ENCODE data around the gene GLYAT.

The GLYAT gene

DNA sequence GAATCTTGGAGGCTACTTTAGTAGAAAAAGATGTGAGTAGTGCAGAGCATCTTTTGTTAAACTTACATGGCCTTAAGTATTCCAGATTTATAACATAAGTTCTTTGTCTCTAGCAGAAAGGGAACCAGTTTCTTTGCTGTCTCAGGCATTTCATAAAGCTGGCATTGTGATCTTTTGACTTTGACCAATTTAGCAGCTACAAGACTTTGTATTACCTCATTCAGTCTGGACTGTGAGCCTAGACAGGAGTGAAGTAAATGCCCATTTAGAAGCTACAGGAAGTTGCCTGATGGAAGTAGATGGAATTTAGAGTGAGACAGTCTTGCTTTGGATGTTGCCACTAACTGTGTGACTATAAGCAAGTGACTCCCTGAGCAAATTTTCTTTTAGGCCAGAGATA is 25.7 kb upstream of the GLYAT start:
- H2AK5ac ChIP-seq (ENCODE audit: low read length, severe bottlenecking), result no peak overlapping the region
- H3K27me3 ChIP-seq (ENCODE audit: control insufficient read depth in 1 of 2, insufficient read depth in 1 of 2, low read length in 2 of 2), result no peaks in the 10 kb centered on the region
- no peaks in the 10 kb centered on the region for H3K36me3 ChIP-seq (ENCODE audit: control insufficient read depth in 1 of 2, insufficient read depth in 2 of 2, low read depth in 1 of 2, low read length in 2 of 2)

DNA sequence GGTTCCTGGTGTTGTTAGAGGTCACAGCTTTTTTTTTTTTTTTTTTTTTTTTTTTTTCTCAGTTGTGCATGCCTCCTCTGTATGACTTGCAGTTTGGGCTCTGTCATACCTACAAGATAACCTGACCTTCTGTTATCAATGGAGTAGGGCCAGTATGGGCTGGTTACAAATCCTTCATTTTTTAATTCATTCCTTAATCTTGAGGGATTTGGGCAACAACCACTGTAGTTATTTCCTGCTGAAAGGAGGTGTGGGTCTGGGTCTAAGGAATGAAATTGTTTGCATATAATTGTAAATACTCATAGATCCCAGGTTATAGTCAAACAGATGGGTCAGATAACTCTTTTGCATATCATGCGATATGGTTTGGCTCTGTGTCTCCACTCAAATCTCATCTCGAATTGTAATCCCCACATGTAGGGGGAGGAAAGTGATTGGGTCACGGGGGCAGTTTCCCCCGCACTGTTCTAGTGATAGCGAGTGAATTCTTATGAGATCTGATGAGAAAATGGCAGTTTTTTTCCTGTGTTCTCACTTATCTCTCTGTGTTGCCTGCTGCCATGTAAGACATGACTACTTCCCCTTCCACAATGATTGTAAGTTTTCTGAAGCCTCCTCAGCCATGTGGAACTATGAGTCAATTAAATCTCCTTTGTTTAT is 14.1 kb upstream of the GLYAT start:
- H2BK15ac ChIP-seq (ENCODE audit: low read depth, poor library complexity, severe bottlenecking), result no peak overlapping the region
- H3K18ac ChIP-seq (ENCODE audit: low read depth in 1 of 2, low read length in 2 of 2), result no peak overlapping the region
- no peak overlapping the region for H4K8ac ChIP-seq (ENCODE audit: low read length)
- H3K9me3 ChIP-seq (ENCODE audit: control insufficient read depth, low read length), result peaks cover 11% of the 10 kb centered on the region
- H3K27ac ChIP-seq (ENCODE audit: low read length, poor library complexity, severe bottlenecking), result no peak overlapping the region
- no peak overlapping the region for H2AFZ ChIP-seq (ENCODE audit: low read depth, low read length)
- no peak overlapping the region for H2AK5ac ChIP-seq (ENCODE audit: low read length, severe bottlenecking)
- no peaks in the 10 kb centered on the region for H3K36me3 ChIP-seq (ENCODE audit: control insufficient read depth in 1 of 2, insufficient read depth in 2 of 2, low read depth in 1 of 2, low read length in 2 of 2)
- H2BK5ac ChIP-seq (ENCODE audit: low read depth, low read length, poor library complexity, severe bottlenecking), result no peak overlapping the region
- H2BK120ac ChIP-seq (ENCODE audit: low read depth, low read length), result no peak overlapping the region
- WGBS, result 70% methylated on average over 4 of the region's 5 CpGs
- H3K14ac ChIP-seq (ENCODE audit: low read length in 2 of 2), result no peak overlapping the region
- DNase-seq, result no peak
- H3K4me3 ChIP-seq (ENCODE audit: insufficient read depth in 1 of 2, low read depth in 1 of 2, low read length in 2 of 2), result no peak overlapping the region
- no peaks in the 10 kb centered on the region for H3K4me1 ChIP-seq (ENCODE audit: control insufficient read depth, insufficient read depth, low read depth, low read length)
- no peak overlapping the region for H3K4ac ChIP-seq (ENCODE audit: low read depth in 1 of 2, low read length in 2 of 2)
- H3K27me3 ChIP-seq (ENCODE audit: control insufficient read depth in 1 of 2, insufficient read depth in 1 of 2, low read length in 2 of 2), result no peaks in the 10 kb centered on the region
- no peak overlapping the region for H3K9ac ChIP-seq (ENCODE audit: low read length)
- H3K79me1 ChIP-seq (replicated peaks; ENCODE audit: low read length, poor library complexity, severe bottlenecking), result no peaks in the 10 kb centered on the region
- no peak overlapping the region for H3K23ac ChIP-seq (ENCODE audit: low read length in 2 of 2)
- H2BK12ac ChIP-seq (ENCODE audit: low read length in 2 of 2), result no peak overlapping the region
- H4K91ac ChIP-seq (ENCODE audit: low read length), result no peak overlapping the region
- H3K4me2 ChIP-seq (ENCODE audit: low read length, poor library complexity, severe bottlenecking), result no peak overlapping the region

More for the DNA sequence above, 25.7 kb upstream of the GLYAT start:
- H2BK12ac ChIP-seq (ENCODE audit: low read length in 2 of 2), result no peak overlapping the region
- H3K9me3 ChIP-seq (ENCODE audit: control insufficient read depth, low read length), result no peaks in the 10 kb centered on the region
- H3K18ac ChIP-seq (ENCODE audit: low read depth in 1 of 2, low read length in 2 of 2), result no peak overlapping the region
- H3K4me1 ChIP-seq (ENCODE audit: control insufficient read depth, insufficient read depth, low read depth, low read length), result no peaks in the 10 kb centered on the region
- no peak overlapping the region for H2BK5ac ChIP-seq (ENCODE audit: low read depth, low read length, poor library complexity, severe bottlenecking)
- H3K14ac ChIP-seq (ENCODE audit: low read length in 2 of 2), result no peak overlapping the region
- H3K4me2 ChIP-seq (ENCODE audit: low read length, poor library complexity, severe bottlenecking), result no peak overlapping the region
- no peak overlapping the region for H2BK15ac ChIP-seq (ENCODE audit: low read depth, poor library complexity, severe bottlenecking)
- no peak overlapping the region for H3K4ac ChIP-seq (ENCODE audit: low read depth in 1 of 2, low read length in 2 of 2)
- H3K79me1 ChIP-seq (replicated peaks; ENCODE audit: low read length, poor library complexity, severe bottlenecking), result no peaks in the 10 kb centered on the region
- H3K9ac ChIP-seq (ENCODE audit: low read length), result no peak overlapping the region
- no peak overlapping the region for H2AFZ ChIP-seq (ENCODE audit: low read depth, low read length)
- H3K4me3 ChIP-seq (ENCODE audit: insufficient read depth in 1 of 2, low read depth in 1 of 2, low read length in 2 of 2), result no peak overlapping the region
- DNase-seq, result no peak
- no peak overlapping the region for H4K91ac ChIP-seq (ENCODE audit: low read length)
- no peak overlapping the region for H3K27ac ChIP-seq (ENCODE audit: low read length, poor library complexity, severe bottlenecking)
- H3K23ac ChIP-seq (ENCODE audit: low read length in 2 of 2), result no peak overlapping the region
- no peak overlapping the region for H4K8ac ChIP-seq (ENCODE audit: low read length)
- no peak overlapping the region for H2BK120ac ChIP-seq (ENCODE audit: low read depth, low read length)

DNA sequence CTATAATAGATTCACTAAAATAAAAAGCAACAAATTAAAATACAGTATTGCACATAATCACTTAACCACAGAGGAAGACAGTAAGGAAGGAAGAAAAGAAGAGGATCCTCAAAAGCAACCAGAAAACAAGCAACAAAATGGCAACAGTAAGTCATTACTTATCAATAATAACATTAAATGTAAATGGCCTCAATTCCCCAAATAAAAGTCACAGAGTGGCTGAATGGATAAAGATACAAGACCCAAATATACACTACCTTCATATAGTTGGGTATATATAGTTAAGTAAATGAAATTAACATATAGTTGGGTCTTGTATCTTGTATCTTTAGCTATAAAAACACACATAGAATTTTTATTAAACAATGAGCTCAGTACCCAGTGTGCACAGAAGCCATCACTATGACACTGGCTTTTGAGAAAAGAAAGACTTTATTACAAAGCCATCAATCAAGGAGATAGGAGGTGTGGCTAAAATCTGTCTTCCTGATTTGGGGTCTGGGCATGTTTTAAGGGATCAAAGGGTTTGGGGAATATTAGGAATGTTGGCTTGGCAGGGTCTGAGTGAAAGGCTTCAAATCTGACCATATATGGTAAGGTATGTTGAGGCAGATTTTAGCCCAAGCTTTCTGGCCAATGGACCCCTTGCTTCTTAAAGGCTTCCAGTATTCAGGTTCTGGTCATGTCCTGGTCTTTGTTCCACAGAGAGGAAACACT is 13.4 kb upstream of the GLYAT start:
- no peak overlapping the region for H3K14ac ChIP-seq (ENCODE audit: low read length in 2 of 2)
- no peak overlapping the region for H3K18ac ChIP-seq (ENCODE audit: low read depth in 1 of 2, low read length in 2 of 2)
- no peak overlapping the region for H2AK5ac ChIP-seq (ENCODE audit: low read length, severe bottlenecking)
- H2AFZ ChIP-seq (ENCODE audit: low read depth, low read length), result no peak overlapping the region
- no peak overlapping the region for H3K4ac ChIP-seq (ENCODE audit: low read depth in 1 of 2, low read length in 2 of 2)
- no peak overlapping the region for H2BK12ac ChIP-seq (ENCODE audit: low read length in 2 of 2)
- H3K4me3 ChIP-seq (ENCODE audit: insufficient read depth in 1 of 2, low read depth in 1 of 2, low read length in 2 of 2), result no peak overlapping the region
- no peaks in the 10 kb centered on the region for H3K36me3 ChIP-seq (ENCODE audit: control insufficient read depth in 1 of 2, insufficient read depth in 2 of 2, low read depth in 1 of 2, low read length in 2 of 2)
- DNase-seq, result no peak
- H2BK15ac ChIP-seq (ENCODE audit: low read depth, poor library complexity, severe bottlenecking), result no peak overlapping the region
- no peak overlapping the region for H3K27ac ChIP-seq (ENCODE audit: low read length, poor library complexity, severe bottlenecking)
- H3K4me1 ChIP-seq (ENCODE audit: control insufficient read depth, insufficient read depth, low read depth, low read length), result peaks cover 2% of the 10 kb centered on the region
- no peak overlapping the region for H3K4me2 ChIP-seq (ENCODE audit: low read length, poor library complexity, severe bottlenecking)
- H3K27me3 ChIP-seq (ENCODE audit: control insufficient read depth in 1 of 2, insufficient read depth in 1 of 2, low read length in 2 of 2), result no peaks in the 10 kb centered on the region
- no peak overlapping the region for H3K9ac ChIP-seq (ENCODE audit: low read length)
- H3K79me1 ChIP-seq (replicated peaks; ENCODE audit: low read length, poor library complexity, severe bottlenecking), result no peaks in the 10 kb centered on the region
- peaks cover 11% of the 10 kb centered on the region for H3K9me3 ChIP-seq (ENCODE audit: control insufficient read depth, low read length)
- H3K23ac ChIP-seq (ENCODE audit: low read length in 2 of 2), result no peak overlapping the region
- H2BK120ac ChIP-seq (ENCODE audit: low read depth, low read length), result no peak overlapping the region
- no peak overlapping the region for H2BK5ac ChIP-seq (ENCODE audit: low read depth, low read length, poor library complexity, severe bottlenecking)
- no peak overlapping the region for H4K91ac ChIP-seq (ENCODE audit: low read length)
- no peak overlapping the region for H4K8ac ChIP-seq (ENCODE audit: low read length)

DNA sequence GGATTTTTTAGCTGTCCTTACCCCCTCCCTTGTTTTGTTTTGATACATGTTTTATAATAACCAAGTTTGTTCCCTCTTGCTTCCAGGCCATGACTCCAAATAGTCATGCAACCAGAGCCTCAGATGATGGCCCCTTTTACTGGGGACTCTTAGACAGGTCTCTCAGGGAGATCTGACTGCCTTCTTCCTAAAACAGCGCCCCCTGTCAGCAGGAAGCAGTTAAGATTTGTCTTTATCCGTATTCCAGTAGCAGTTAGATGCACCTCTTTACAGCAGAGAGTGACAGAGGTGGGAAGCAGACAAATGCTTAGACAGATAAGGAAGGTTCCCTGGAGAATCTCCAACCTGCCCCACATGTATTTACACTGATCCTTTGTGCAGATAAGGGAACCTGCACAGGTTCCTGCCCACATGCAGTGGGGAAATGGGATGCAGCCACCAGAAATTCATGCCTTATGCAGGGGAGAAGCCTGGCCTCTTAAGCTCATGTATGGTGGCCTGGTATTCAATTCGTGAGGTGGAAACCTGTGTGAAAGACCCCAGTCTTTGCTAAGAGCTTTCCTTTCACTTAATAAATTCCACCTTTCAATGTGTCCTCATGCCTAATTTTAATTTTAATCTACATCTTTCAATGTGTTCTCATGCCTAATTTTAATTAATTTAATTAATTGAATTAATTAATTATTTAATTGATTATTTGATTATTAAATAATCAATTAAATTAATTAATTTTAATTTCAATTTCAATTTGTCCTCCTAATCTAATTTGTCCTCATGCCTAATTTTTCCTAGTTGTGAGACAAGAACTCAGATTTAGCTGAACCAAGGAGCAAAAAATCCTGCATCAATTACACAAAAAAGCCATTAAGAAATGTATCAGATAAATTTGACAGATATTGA is 11.5 kb upstream of the GLYAT start:
- Histone ChIP-seq H2AK5ac (ENCODE audit: low read length, severe bottlenecking) (no peak overlapping the region), H3K18ac (ENCODE audit: low read depth in 1 of 2, low read length in 2 of 2) (no peak overlapping the region), H3K9ac (ENCODE audit: low read length) (no peak overlapping the region), H3K36me3 (ENCODE audit: control insufficient read depth in 1 of 2, insufficient read depth in 2 of 2, low read depth in 1 of 2, low read length in 2 of 2) (no peaks in the 10 kb centered on the region), H2BK5ac (ENCODE audit: low read depth, low read length, poor library complexity, severe bottlenecking) (no peak overlapping the region), H3K27ac (ENCODE audit: low read length, poor library complexity, severe bottlenecking) (no peak overlapping the region), H2BK120ac (ENCODE audit: low read depth, low read length) (no peak overlapping the region), H3K4me3 (ENCODE audit: insufficient read depth in 1 of 2, low read depth in 1 of 2, low read length in 2 of 2) (no peak overlapping the region), H3K4me2 (ENCODE audit: low read length, poor library complexity, severe bottlenecking) (no peak overlapping the region), H3K79me1 (replicated peaks; ENCODE audit: low read length, poor library complexity, severe bottlenecking) (no peaks in the 10 kb centered on the region), H4K91ac (ENCODE audit: low read length) (no peak overlapping the region), H3K4ac (ENCODE audit: low read depth in 1 of 2, low read length in 2 of 2) (no peak overlapping the region), H2BK15ac (ENCODE audit: low read depth, poor library complexity, severe bottlenecking) (no peak overlapping the region), H4K8ac (ENCODE audit: low read length) (no peak overlapping the region), H3K27me3 (ENCODE audit: control insufficient read depth in 1 of 2, insufficient read depth in 1 of 2, low read length in 2 of 2) (no peaks in the 10 kb centered on the region), H2AFZ (ENCODE audit: low read depth, low read length) (no peak overlapping the region), H3K23ac (ENCODE audit: low read length in 2 of 2) (no peak overlapping the region), H3K9me3 (ENCODE audit: control insufficient read depth, low read length) (peaks cover 8% of the 10 kb centered on the region), H3K4me1 (ENCODE audit: control insufficient read depth, insufficient read depth, low read depth, low read length) (peaks cover 4% of the 10 kb centered on the region), H2BK12ac (ENCODE audit: low read length in 2 of 2) (no peak overlapping the region), H3K14ac (ENCODE audit: low read length in 2 of 2) (no peak overlapping the region)
- DNase-seq, result no peak
- WGBS, result 38% methylated on average over 3 of the region's 3 CpGs
